ENCODE measurements around the gene PECR. TPM values are rescaled to one million over a fixed set of nuclear protein-coding genes. Genes with fewer than 3 reads are reported as not detected.
"Not testable (repeated sequence)": the region's sequence is repeated elsewhere in the genome, so short reads cannot be mapped to it uniquely, and the experiment has no call there.

PECR gene
- total and polyA plus RNA-seq, 12 donors: 5.3 to 22.2 (median 10.7) TPM

GRCh38 chr2:216082805-216083204, 1.2 kb upstream of the PECR start:
- intact Hi-C loops (cut with DNase I): no loop called here
- no peak for TF ChIP-seq POLR2A (IDR thresholded peaks at IDR 0.05)
- no peak for TF ChIP-seq CTCF (IDR thresholded peaks at IDR 0.05)
- no peaks in the 10 kb centered on the region for H3K9me3 ChIP-seq (replicated peaks in 1 of 3)
- peak in 3 of 7 donors; percentile 11 to 62 (median 15) for DNase-seq
- H3K4me1 ChIP-seq (replicated peaks in 1 of 2): peaks cover 7 to 10% of the 10 kb centered on the region in 2 donors
- H3K27ac ChIP-seq: no peak overlapping the region
- H3K36me3 ChIP-seq (replicated peaks in 1 of 2): no peaks in the 10 kb centered on the region
- no peaks in the 10 kb centered on the region for H3K27me3 ChIP-seq
- WGBS, 4 donors: 70 to 80% (median 78%) methylated on average over 3 of the region's 3 CpGs
- no peak overlapping the region for H3K4me3 ChIP-seq

- WGBS, 4 donors: 10 to 16% (median 13%) methylated on average over 22 of the region's 22 CpGs
- no peak for DNase-seq
Measured at GRCh38 chr2:216082117-216082711, 605 bp upstream of the PECR start.

GRCh38 chr2:216081012-216081411, 597 bp downstream of the PECR start:
- TF ChIP-seq POLR2A (IDR thresholded peaks at IDR 0.05) (no peak), CTCF (IDR thresholded peaks at IDR 0.05) (no peak)
- no peaks in the 10 kb centered on the region for H3K36me3 ChIP-seq (replicated peaks in 1 of 2)
- no peaks in the 10 kb centered on the region for H3K9me3 ChIP-seq (replicated peaks in 1 of 3)
- WGBS, 4 donors: 18 to 28% (median 24%) methylated on average over 1 of the region's 1 CpG
- H3K27ac ChIP-seq: peak overlapping the region in 1 of 5 donors; percentile 39
- H3K4me1 ChIP-seq (replicated peaks in 1 of 2): peaks cover 7 to 10% of the 10 kb centered on the region in 2 donors
- H3K4me3 ChIP-seq: peak overlapping the region in 2 of 4 donors; percentile 10 to 66
- intact Hi-C loops (cut with DNase I): no loop called here
- no peak for DNase-seq
- no peaks in the 10 kb centered on the region for H3K27me3 ChIP-seq

More at GRCh38 chr2:216082117-216082711, 605 bp upstream of the PECR start:
- H3K4me1 ChIP-seq (replicated peaks in 1 of 2): peaks cover 7 to 10% of the 10 kb centered on the region in 2 donors
- H3K27me3 ChIP-seq: no peaks in the 10 kb centered on the region
- H3K4me3 ChIP-seq: peak overlapping the region in 2 of 4 donors; percentile 10 to 66
- intact Hi-C loops (cut with DNase I): no loop called here
- no peak overlapping the region for H3K27ac ChIP-seq
- no peaks in the 10 kb centered on the region for H3K9me3 ChIP-seq (replicated peaks in 1 of 3)
- TF ChIP-seq CTCF (IDR thresholded peaks at IDR 0.05) (no peak), POLR2A (IDR thresholded peaks at IDR 0.05) (no peak)
- no peaks in the 10 kb centered on the region for H3K36me3 ChIP-seq (replicated peaks in 1 of 2)

- 95 to 98% (median 98%) methylated on average over 10 of the region's 10 CpGs for WGBS, 4 donors
- H3K4me1 ChIP-seq (replicated peaks in 1 of 2); H3K27ac ChIP-seq; H3K4me3 ChIP-seq; H3K27me3 ChIP-seq; H3K36me3 ChIP-seq (replicated peaks in 1 of 2); H3K9me3 ChIP-seq (replicated peaks in 1 of 3); intact Hi-C loops (cut with DNase I); DNase-seq: not testable (repeated sequence)
Measured at GRCh38 chr2:216080048-216080447, 1.6 kb downstream of the PECR start.

GRCh38 chr2:216078776-216079175, 2.8 kb downstream of the PECR start:
- Histone ChIP-seq H3K9me3 (replicated peaks in 1 of 3) (no peaks in the 10 kb centered on the region), H3K27me3 (no peaks in the 10 kb centered on the region), H3K36me3 (replicated peaks in 1 of 2) (no peaks in the 10 kb centered on the region), H3K27ac (no peak overlapping the region), H3K4me3 (no peak overlapping the region), H3K4me1 (replicated peaks in 1 of 2) (peaks cover 7 to 10% of the 10 kb centered on the region in 2 donors)
- intact Hi-C loops (cut with DNase I): no loop called here
- WGBS, 4 donors: 34 to 54% (median 45%) methylated on average over 1 of the region's 1 CpG
- no peak for DNase-seq
- TF ChIP-seq POLR2A (IDR thresholded peaks at IDR 0.05) (no peak), CTCF (IDR thresholded peaks at IDR 0.05) (no peak)
